ACC112 (cell line): ENCODE data around the gene SIRT4.

ENCODE experiments used
- H2AFZ ChIP-seq: fragments of 200-600 bp; sonication (generic); one replicate; pipeline ENCODE4 v1.6.0; 2017; ENCODE audit warnings: antibody characterized with exemption, low read length; ENCODE audit not compliant: unreplicated experiment
- H3K27ac ChIP-seq: fragments of 200-600 bp; sonication (generic); 2 replicates; pipeline ENCODE4 v1.5.1; 2014; ENCODE audit warnings: low read depth, mild to moderate bottlenecking, antibody characterized with exemption, low read length, moderate library complexity
- H3K27me3 ChIP-seq: fragments of 200-600 bp; sonication (generic); 2 replicates; pipeline ENCODE4 v1.6.1; 2014; ENCODE audit warnings: mild to moderate bottlenecking, antibody characterized with exemption, low read length, moderate library complexity, mixed read lengths; ENCODE audit not compliant: insufficient read depth
- H3K36me3 ChIP-seq: fragments of 200-600 bp; sonication (generic); 2 replicates; pipeline ENCODE4 v1.6.1; 2016; ENCODE audit warnings: mild to moderate bottlenecking, antibody characterized with exemption, low read length, moderate library complexity, mixed read lengths; ENCODE audit not compliant: insufficient read depth
- H3K4me1 ChIP-seq: fragments of 200-600 bp; sonication (generic); one replicate; pipeline ENCODE4 v1.6.1; 2016; ENCODE audit warnings: low read length, mixed read lengths; ENCODE audit not compliant: insufficient read depth, unreplicated experiment, control insufficient read depth
- H3K4me3 ChIP-seq: fragments of 200-600 bp; sonication (generic); 2 replicates; pipeline ENCODE4 v1.5.1; 2014; ENCODE audit warnings: mild to moderate bottlenecking, low read depth, low read length
- H3K79me2 ChIP-seq: fragments of 200-600 bp; sonication (generic); one replicate; pipeline ENCODE4 v1.6.0; 2016; ENCODE audit warnings: low read length; ENCODE audit not compliant: control insufficient read depth, unreplicated experiment, insufficient read depth

SIRT4 gene

GRCh38 chr12:120283318-120283717 is 18.8 kb upstream of the SIRT4 start:
- no peaks in the 10 kb centered on the region for H3K79me2 ChIP-seq
- H3K4me1 ChIP-seq, result no peaks in the 10 kb centered on the region
- H3K27ac ChIP-seq, result no peak overlapping the region
- no peaks in the 10 kb centered on the region for H3K27me3 ChIP-seq
- no peak overlapping the region for H3K4me3 ChIP-seq
- H3K36me3 ChIP-seq, result no peaks in the 10 kb centered on the region
- H2AFZ ChIP-seq, result no peak overlapping the region

GRCh38 chr12:120284381-120284780 is 17.7 kb upstream of the SIRT4 start:
- H3K36me3 ChIP-seq, result no peaks in the 10 kb centered on the region
- H3K27me3 ChIP-seq, result no peaks in the 10 kb centered on the region
- no peak overlapping the region for H3K4me3 ChIP-seq
- H3K27ac ChIP-seq, result no peak overlapping the region
- no peaks in the 10 kb centered on the region for H3K4me1 ChIP-seq
- no peak overlapping the region for H2AFZ ChIP-seq
- no peaks in the 10 kb centered on the region for H3K79me2 ChIP-seq

- H3K27ac ChIP-seq, result no peak overlapping the region
- H3K4me1 ChIP-seq, result peaks cover 4% of the 10 kb centered on the region
- no peak overlapping the region for H3K4me3 ChIP-seq
- H2AFZ ChIP-seq, result no peak overlapping the region
- H3K79me2 ChIP-seq, result no peaks in the 10 kb centered on the region
- no peaks in the 10 kb centered on the region for H3K27me3 ChIP-seq
- H3K36me3 ChIP-seq, result no peaks in the 10 kb centered on the region
Observed at GRCh38 chr12:120286768-120287490, 15.2 kb upstream of the SIRT4 start.

GRCh38 chr12:120287491-120287890 is 14.6 kb upstream of the SIRT4 start:
- Histone ChIP-seq H3K79me2 (no peaks in the 10 kb centered on the region), H3K27ac (no peak overlapping the region), H3K4me3 (no peak overlapping the region), H2AFZ (no peak overlapping the region), H3K4me1 (peaks cover 4% of the 10 kb centered on the region), H3K27me3 (no peaks in the 10 kb centered on the region), H3K36me3 (no peaks in the 10 kb centered on the region)

- H2AFZ ChIP-seq, result no peak overlapping the region
Observed at GRCh38 chr12:120290609-120291305, 11.4 kb upstream of the SIRT4 start.

GRCh38 chr12:120292411-120292660 is 9.8 kb upstream of the SIRT4 start:
- Histone ChIP-seq H3K27me3 (no peaks in the 10 kb centered on the region), H2AFZ (no peak overlapping the region), H3K4me1 (peaks cover 4% of the 10 kb centered on the region), H3K4me3 (peak overlapping the region; percentile 69), H3K79me2 (no peaks in the 10 kb centered on the region), H3K36me3 (no peaks in the 10 kb centered on the region), H3K27ac (peak overlapping the region; percentile 99)

More at GRCh38 chr12:120290609-120291305, 11.4 kb upstream of the SIRT4 start:
- no peaks in the 10 kb centered on the region for H3K36me3 ChIP-seq
- peak overlapping the region; percentile 99 for H3K27ac ChIP-seq
- H3K4me3 ChIP-seq, result peak overlapping the region; percentile 68
- H3K79me2 ChIP-seq, result no peaks in the 10 kb centered on the region
- H3K4me1 ChIP-seq, result peaks cover 4% of the 10 kb centered on the region
- no peaks in the 10 kb centered on the region for H3K27me3 ChIP-seq

GRCh38 chr12:120292661-120293531 is 9.2 kb upstream of the SIRT4 start, which contains the start of gene RNU4-1:
Gene RNU4-1 (minus strand): TSS chr12:120293237.
- Histone ChIP-seq H3K4me3 (peak within 1 kb of the TSS; percentile 69), H3K27ac (peak within 1 kb of the TSS; percentile 99), H3K27me3 (no peaks in the 10 kb centered on the region), H3K36me3 (no peaks in the 10 kb centered on the region), H3K4me1 (peaks cover 4% of the 10 kb centered on the region), H2AFZ (peak within 1 kb of the TSS; percentile 41), H3K79me2 (no peaks in the 10 kb centered on the region)

GRCh38 chr12:120314220-120314619 is 12.1 kb downstream of the SIRT4 start:
- Histone ChIP-seq H3K36me3 (no peaks in the 10 kb centered on the region), H2AFZ (no peak overlapping the region), H3K4me3 (no peak overlapping the region), H3K4me1 (peaks cover 3% of the 10 kb centered on the region), H3K27ac (no peak overlapping the region), H3K79me2 (no peaks in the 10 kb centered on the region), H3K27me3 (no peaks in the 10 kb centered on the region)

GRCh38 chr12:120316798-120317223 is 14.7 kb downstream of the SIRT4 start:
- peak overlapping the region; percentile 49 for H2AFZ ChIP-seq
- no peaks in the 10 kb centered on the region for H3K36me3 ChIP-seq

GRCh38 chr12:120317224-120318105 is 15.3 kb downstream of the SIRT4 start:
- peak overlapping the region; percentile 81 for H3K4me3 ChIP-seq
- H3K36me3 ChIP-seq, result no peaks in the 10 kb centered on the region
- H3K4me1 ChIP-seq, result peaks cover 3% of the 10 kb centered on the region
- no peaks in the 10 kb centered on the region for H3K79me2 ChIP-seq
- H2AFZ ChIP-seq, result peak overlapping the region; percentile 49
- H3K27ac ChIP-seq, result peak overlapping the region; percentile 9; the same call in 1 of the 2 replicates
- no peaks in the 10 kb centered on the region for H3K27me3 ChIP-seq

More at GRCh38 chr12:120316798-120317223, 14.7 kb downstream of the SIRT4 start:
- Histone ChIP-seq H3K27me3 (no peaks in the 10 kb centered on the region), H3K4me3 (peak overlapping the region; percentile 81), H3K27ac (peak overlapping the region; percentile 30; the same call in 1 of the 2 replicates), H3K79me2 (no peaks in the 10 kb centered on the region), H3K4me1 (peaks cover 3% of the 10 kb centered on the region)
